Endothelial cell of umbilical vein (primary cell): ENCODE data around the gene PPP1R9A. TPM values are rescaled to one million over a fixed set of nuclear protein-coding genes. Genes with fewer than 3 reads are reported as not detected.

ENCODE experiments used
- BruUV-seq: library from RNA; stranded (reverse); fragments of 400-500 nt; replicated peaks from 2 replicates; lab custom pipeline; 2021; lab: Mats Ljungman, UMichigan
- CTCF ChIA-PET: fragments of 300-600, 350-600 bp; sonication (Branson Sonifier 250); formaldehyde crosslinking; loops from one replicate; lab custom pipeline; 2021; ENCODE audit warnings: antibody characterized with exemption, inconsistent platforms; lab: Charles Lee
- POLR2A ChIA-PET: fragments of 300-600, 350-600 bp; sonication (Branson Sonifier 250); formaldehyde crosslinking; loops from one replicate; lab custom pipeline; 2021; ENCODE audit warnings: antibody characterized with exemption, inconsistent platforms; lab: Charles Lee
- DNase-seq: peaks from one replicate; pipeline ENCODE4 v3.0.0-alpha.2; 2011; ENCODE audit warnings: low read depth, low spot score
- FAIRE-seq: peaks from 2 replicates; lab custom pipeline; 2011; peaks lifted over from hg19 to GRCh38; lab: Jason Lieb, UNC
- H2AFZ ChIP-seq: 2 replicates; pipeline ENCODE4 v1.6.0; 2012; ENCODE audit warnings: low read depth, low read length, control low read depth, inconsistent platforms
- H3K27ac ChIP-seq: 2 replicates; pipeline ENCODE4 v1.5.1; 2011; ENCODE audit warnings: low read depth, mild to moderate bottlenecking, control low read depth, low read length, moderate library complexity; ENCODE audit not compliant: insufficient read depth
- H3K27me3 ChIP-seq, 2 experiments: 2 replicates each; pipeline versions ENCODE4 v1.6.0 to v1.6.1; 2011; ENCODE audit warnings: low read length in 2 of 2, mixed read lengths in 1 of 2; ENCODE audit not compliant: control insufficient read depth in 2 of 2, insufficient read depth in 2 of 2
- H3K36me3 ChIP-seq, 2 experiments: 2 replicates in 1 of 2; 3 replicates in 1 of 2; pipeline ENCODE4 v1.5.1; 2011; ENCODE audit warnings: low read length in 2 of 2, mild to moderate bottlenecking in 1 of 2, moderate library complexity in 1 of 2; ENCODE audit not compliant: control insufficient read depth in 2 of 2, insufficient read depth in 2 of 2; ENCODE audit errors: extremely low read depth in 1 of 2
- H3K4me1 ChIP-seq: 3 replicates; pipeline ENCODE4 v1.5.1; 2011; ENCODE audit warnings: mild to moderate bottlenecking, low read length; ENCODE audit not compliant: control insufficient read depth, insufficient read depth; ENCODE audit errors: extremely low read depth
- H3K4me2 ChIP-seq: 2 replicates; pipeline ENCODE4 v1.6.1; 2011; ENCODE audit warnings: low read length, control low read depth, mixed read lengths; ENCODE audit not compliant: insufficient read depth
- H3K4me3 ChIP-seq, 3 experiments: fragments of 200-600 bp in 1 of 3; sonication (generic), shearing (Covaris generic) in 1 of 3; replicated peaks in 1 of 3; 2 replicates each; pipeline ENCODE4 v1.5.1; 2011 to 2016; ENCODE audit warnings: control low read depth in 3 of 3, low read length in 3 of 3, mild to moderate bottlenecking in 2 of 3, inconsistent platforms in 1 of 3, low read depth in 1 of 3, moderate library complexity in 1 of 3; ENCODE audit not compliant: insufficient read depth in 1 of 3
- H3K79me2 ChIP-seq: 2 replicates; pipeline ENCODE4 v1.6.0; 2012; ENCODE audit warnings: low read length, inconsistent platforms; ENCODE audit not compliant: control insufficient read depth, insufficient read depth
- H3K9ac ChIP-seq: replicated peaks from 2 replicates; pipeline ENCODE3; 2011; ENCODE audit warnings: low read length, control low read depth; ENCODE audit not compliant: insufficient read depth; ENCODE audit errors: extremely low read depth
- H3K9me1 ChIP-seq: replicated peaks from 3 replicates; pipeline ENCODE4 v1.6.0; 2011; ENCODE audit warnings: mild to moderate bottlenecking, low read length; ENCODE audit not compliant: control insufficient read depth, insufficient read depth; ENCODE audit errors: extremely low read depth
- H3K9me3 ChIP-seq: replicated peaks from 2 replicates; pipeline ENCODE4 v1.5.1; 2012; ENCODE audit warnings: low read length, inconsistent platforms; ENCODE audit not compliant: control insufficient read depth, insufficient read depth
- H4K20me1 ChIP-seq: replicated peaks from 2 replicates; pipeline ENCODE3; 2011; ENCODE audit warnings: mild to moderate bottlenecking, low read length; ENCODE audit not compliant: control insufficient read depth, insufficient read depth; ENCODE audit errors: extremely low read depth
- EZH2 ChIP-seq: IDR thresholded peaks from 2 replicates; pipeline ENCODE4 v1.6.1; 2012; ENCODE audit warnings: borderline replicate concordance, low read depth, mild to moderate bottlenecking, moderate library complexity, low read length, inconsistent platforms; ENCODE audit not compliant: severe bottlenecking
- FOS ChIP-seq: IDR thresholded peaks from 2 replicates; pipeline ENCODE4 v1.6.1; 2011; ENCODE audit warnings: mild to moderate bottlenecking, low read length, moderate library complexity, borderline replicate concordance; ENCODE audit not compliant: insufficient read depth
- GATA2 ChIP-seq: IDR thresholded peaks from 2 replicates; pipeline ENCODE4 v1.7.0; 2011; ENCODE audit warnings: low read depth, mild to moderate bottlenecking, moderate library complexity, mixed read lengths, low read length; ENCODE audit not compliant: insufficient read length, insufficient read depth
- JUN ChIP-seq: IDR thresholded peaks from 2 replicates; pipeline ENCODE4 v1.6.1; 2011; ENCODE audit warnings: borderline replicate concordance, low read depth; ENCODE audit not compliant: insufficient read length, insufficient read depth
- MYC ChIP-seq: IDR thresholded peaks from one replicate; pipeline ENCODE4 v1.6.1; 2011; ENCODE audit warnings: mild to moderate bottlenecking, low read depth, low read length
- POLR2A ChIP-seq: IDR thresholded peaks from 2 replicates; pipeline ENCODE4 v1.6.1; 2012; ENCODE audit warnings: low read depth, mild to moderate bottlenecking, control low read depth, low read length
- dilution Hi-C: fragments of 300-500 bp; cut with MboI; formaldehyde crosslinking; loops from one replicate; pipeline ENCODE4 v1.15.0; 2019; ENCODE audit warnings: low sequenced_read_pairs; ENCODE audit not compliant: extremely low pct_ligation_motif_present
- intact Hi-C: fragments of 100-400 bp; cut with micrococcal nuclease; formaldehyde crosslinking; loops from one replicate; pipeline ENCODE4 v1.10.0; 2022
- polyA plus RNA-seq, 4 experiments: library from polyadenylated mRNA; depleted of rRNA in 3 of 4; stranded (reverse) in 3 of 4; unstranded in 1 of 4; fragments of >200 nt; gene quantifications; 2 replicates each; pipeline versions ENCODE4 v1.2.1 to v1.2.3, GENCODE V29; 2011 to 2012; ENCODE audit warnings: missing spikeins in 1 of 4
- total RNA-seq: library from RNA; stranded (reverse); gene quantifications from 2 replicates; pipeline ENCODE4 v1.2.3, GENCODE V29; 2021
- TF ChIP-seq, protein P1 (sequence below), 2 donors: IDR thresholded peaks; 1 replicate in 1 of 2; 2 replicates in 1 of 2; pipeline ENCODE4 v1.5.1; 2011; ENCODE audit warnings: low read length in 2 of 2, mild to moderate bottlenecking in 2 of 2, moderate library complexity in 2 of 2, control low read depth in 1 of 2, inconsistent platforms in 1 of 2, low read depth in 1 of 2; ENCODE audit not compliant: insufficient read depth in 1 of 2; ENCODE audit errors: extremely low read depth in 1 of 2
- TF ChIP-seq, protein P2 (sequence below): IDR thresholded peaks from 2 replicates; pipeline ENCODE4 v1.6.1; 2011; ENCODE audit not compliant: insufficient read depth, insufficient read length

PPP1R9A gene
- total and polyA plus RNA-seq, 2 donors (not counting 3 experiments of a cell fraction or from before 2014, with no cell fraction given), result 0.50 to 3.0 TPM

DNA sequence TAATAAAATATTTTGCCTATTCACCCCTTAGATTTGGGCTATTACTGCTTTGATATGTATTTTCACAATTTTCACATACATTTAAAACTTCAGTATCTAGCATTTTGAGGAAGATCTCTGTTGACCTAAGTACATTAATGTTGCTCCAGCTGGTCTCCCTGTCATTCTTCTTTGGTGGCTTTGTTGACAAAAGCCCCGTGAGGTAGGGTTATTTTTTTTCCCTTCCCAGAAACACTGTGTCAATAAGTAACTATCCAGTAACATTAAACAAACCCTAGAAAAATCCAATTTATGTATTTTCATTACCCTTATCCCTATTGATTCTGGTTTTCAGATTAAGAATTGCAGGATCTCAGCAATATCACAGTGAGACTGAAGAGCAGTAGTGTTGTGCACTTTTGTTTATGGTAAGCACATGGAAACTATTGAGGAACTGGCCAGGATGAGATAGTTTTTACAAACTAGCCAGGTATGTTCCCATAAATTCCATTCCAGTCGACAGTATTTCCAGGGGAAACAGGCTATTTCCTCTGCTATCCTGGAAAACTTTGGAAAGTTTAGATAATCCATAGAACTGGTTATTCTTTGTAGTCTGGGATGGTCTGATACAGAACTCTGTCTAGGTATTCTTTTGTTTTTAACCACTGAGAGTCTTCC lies 218.8 kb downstream of the PPP1R9A start:
- no TSS peak for BruUV-seq
- DNase-seq, result peak; percentile 13
- TF ChIP-seq, protein P1, sequence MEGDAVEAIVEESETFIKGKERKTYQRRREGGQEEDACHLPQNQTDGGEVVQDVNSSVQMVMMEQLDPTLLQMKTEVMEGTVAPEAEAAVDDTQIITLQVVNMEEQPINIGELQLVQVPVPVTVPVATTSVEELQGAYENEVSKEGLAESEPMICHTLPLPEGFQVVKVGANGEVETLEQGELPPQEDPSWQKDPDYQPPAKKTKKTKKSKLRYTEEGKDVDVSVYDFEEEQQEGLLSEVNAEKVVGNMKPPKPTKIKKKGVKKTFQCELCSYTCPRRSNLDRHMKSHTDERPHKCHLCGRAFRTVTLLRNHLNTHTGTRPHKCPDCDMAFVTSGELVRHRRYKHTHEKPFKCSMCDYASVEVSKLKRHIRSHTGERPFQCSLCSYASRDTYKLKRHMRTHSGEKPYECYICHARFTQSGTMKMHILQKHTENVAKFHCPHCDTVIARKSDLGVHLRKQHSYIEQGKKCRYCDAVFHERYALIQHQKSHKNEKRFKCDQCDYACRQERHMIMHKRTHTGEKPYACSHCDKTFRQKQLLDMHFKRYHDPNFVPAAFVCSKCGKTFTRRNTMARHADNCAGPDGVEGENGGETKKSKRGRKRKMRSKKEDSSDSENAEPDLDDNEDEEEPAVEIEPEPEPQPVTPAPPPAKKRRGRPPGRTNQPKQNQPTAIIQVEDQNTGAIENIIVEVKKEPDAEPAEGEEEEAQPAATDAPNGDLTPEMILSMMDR (IDR thresholded peaks at IDR 0.05; ENCODE audit: extremely low read depth in 1 of 2, insufficient read depth in 1 of 2, low read depth in 1 of 2, low read length in 2 of 2), result no peak
- TF ChIP-seq JUN, result no peak
- no peak for TF ChIP-seq POLR2A
- Histone ChIP-seq H3K9ac (no peak overlapping the region), H3K4me3 (no peak overlapping the region), H4K20me1 (no peaks in the 10 kb centered on the region), H3K9me3 (no peaks in the 10 kb centered on the region), H3K79me2 (no peaks in the 10 kb centered on the region), H3K27ac (no peak overlapping the region), H3K36me3 (no peaks in the 10 kb centered on the region), H2AFZ (no peak overlapping the region), H3K4me1 (no peaks in the 10 kb centered on the region), H3K27me3 (no peaks in the 10 kb centered on the region), H3K9me1 (no peaks in the 10 kb centered on the region), H3K4me2 (no peak overlapping the region)
- FAIRE-seq, result peak; percentile 21
- dilution Hi-C loops, result no loop called here
- intact Hi-C loops, result no loop called here
- ChIA-PET CTCF (no interaction called here), POLR2A (no interaction called here)

DNA sequence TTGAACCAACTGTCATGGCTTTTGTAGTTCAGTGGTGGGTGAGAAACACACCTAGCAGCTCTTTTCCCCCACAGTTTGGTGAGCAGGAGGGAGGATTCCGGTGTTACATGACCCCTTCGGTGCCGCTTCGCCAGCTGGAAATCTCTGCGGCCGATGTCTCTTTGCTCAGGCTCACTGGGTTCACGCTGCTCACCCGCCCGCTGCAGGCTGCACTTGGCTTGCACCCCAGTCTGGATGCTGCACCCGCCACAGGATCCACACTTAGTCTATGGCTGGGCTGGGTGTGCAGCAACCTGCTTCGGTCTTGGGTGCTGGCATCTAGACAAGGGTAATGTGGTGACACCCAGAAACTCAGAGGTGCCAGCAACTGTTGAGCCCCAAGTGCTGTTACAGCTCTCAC lies 225.1 kb downstream of the PPP1R9A start:
- H3K4me3 ChIP-seq, result no peak overlapping the region
- dilution Hi-C loops (no loop called here), intact Hi-C loops (no loop called here)
- H3K9me1 ChIP-seq, result no peaks in the 10 kb centered on the region
- no peaks in the 10 kb centered on the region for H3K27me3 ChIP-seq
- DNase-seq, result no peak
- FAIRE-seq, result no peak
- no peak overlapping the region for H3K4me2 ChIP-seq
- no peaks in the 10 kb centered on the region for H3K4me1 ChIP-seq
- H2AFZ ChIP-seq, result no peak overlapping the region
- H3K9me3 ChIP-seq, result no peaks in the 10 kb centered on the region
- ChIA-PET POLR2A (no interaction called here), CTCF (no interaction called here)
- no peaks in the 10 kb centered on the region for H4K20me1 ChIP-seq
- TF ChIP-seq GATA2, result no peak
- TF ChIP-seq POLR2A, result no peak
- TF ChIP-seq, protein P2, sequence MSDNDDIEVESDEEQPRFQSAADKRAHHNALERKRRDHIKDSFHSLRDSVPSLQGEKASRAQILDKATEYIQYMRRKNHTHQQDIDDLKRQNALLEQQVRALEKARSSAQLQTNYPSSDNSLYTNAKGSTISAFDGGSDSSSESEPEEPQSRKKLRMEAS, result no peak
- no peak for TF ChIP-seq JUN
- TF ChIP-seq EZH2, result no peak
- no peak for TF ChIP-seq FOS
- no peak for TF ChIP-seq MYC
- H3K36me3 ChIP-seq, result no peaks in the 10 kb centered on the region
- H3K27ac ChIP-seq, result no peak overlapping the region
- no peaks in the 10 kb centered on the region for H3K79me2 ChIP-seq
- H3K9ac ChIP-seq, result no peak overlapping the region
- BruUV-seq, result no TSS peak
